ENCODE measurements around the gene PCDHGA11.
"Not testable (repeated sequence)": the region's sequence is repeated elsewhere in the genome, so short reads cannot be mapped to it uniquely, and the experiment has no call there.

Gene PCDHGA11

DNA sequence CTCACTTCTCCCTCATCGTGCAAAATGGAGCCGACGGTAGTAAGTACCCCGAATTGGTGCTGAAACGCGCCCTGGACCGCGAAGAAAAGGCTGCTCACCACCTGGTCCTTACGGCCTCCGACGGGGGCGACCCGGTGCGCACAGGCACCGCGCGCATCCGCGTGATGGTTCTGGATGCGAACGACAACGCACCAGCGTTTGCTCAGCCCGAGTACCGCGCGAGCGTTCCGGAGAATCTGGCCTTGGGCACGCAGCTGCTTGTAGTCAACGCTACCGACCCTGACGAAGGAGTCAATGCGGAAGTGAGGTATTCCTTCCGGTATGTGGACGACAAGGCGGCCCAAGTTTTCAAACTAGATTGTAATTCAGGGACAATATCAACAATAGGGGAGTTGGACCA is 10.4 kb downstream of the PCDHGA11 start:
- no peak for DNase-seq (ENCODE audit: low read depth)

DNA sequence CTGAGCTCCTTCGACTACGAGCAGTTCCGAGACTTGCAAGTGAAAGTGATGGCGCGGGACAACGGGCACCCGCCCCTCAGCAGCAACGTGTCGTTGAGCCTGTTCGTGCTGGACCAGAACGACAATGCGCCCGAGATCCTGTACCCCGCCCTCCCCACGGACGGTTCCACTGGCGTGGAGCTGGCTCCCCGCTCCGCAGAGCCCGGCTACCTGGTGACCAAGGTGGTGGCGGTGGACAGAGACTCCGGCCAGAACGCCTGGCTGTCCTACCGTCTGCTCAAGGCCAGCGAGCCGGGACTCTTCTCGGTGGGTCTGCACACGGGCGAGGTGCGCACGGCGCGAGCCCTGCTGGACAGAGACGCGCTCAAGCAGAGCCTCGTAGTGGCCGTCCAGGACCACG is 11.5 kb downstream of the PCDHGA11 start:
- not testable (repeated sequence) for DNase-seq (ENCODE audit: low read depth)

DNA sequence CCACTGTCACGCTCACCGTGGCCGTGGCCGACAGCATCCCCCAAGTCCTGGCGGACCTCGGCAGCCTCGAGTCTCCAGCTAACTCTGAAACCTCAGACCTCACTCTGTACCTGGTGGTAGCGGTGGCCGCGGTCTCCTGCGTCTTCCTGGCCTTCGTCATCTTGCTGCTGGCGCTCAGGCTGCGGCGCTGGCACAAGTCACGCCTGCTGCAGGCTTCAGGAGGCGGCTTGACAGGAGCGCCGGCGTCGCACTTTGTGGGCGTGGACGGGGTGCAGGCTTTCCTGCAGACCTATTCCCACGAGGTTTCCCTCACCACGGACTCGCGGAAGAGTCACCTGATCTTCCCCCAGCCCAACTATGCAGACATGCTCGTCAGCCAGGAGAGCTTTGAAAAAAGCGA is 11.9 kb downstream of the PCDHGA11 start:
- DNase-seq (ENCODE audit: low read depth), result not testable (repeated sequence)

DNA sequence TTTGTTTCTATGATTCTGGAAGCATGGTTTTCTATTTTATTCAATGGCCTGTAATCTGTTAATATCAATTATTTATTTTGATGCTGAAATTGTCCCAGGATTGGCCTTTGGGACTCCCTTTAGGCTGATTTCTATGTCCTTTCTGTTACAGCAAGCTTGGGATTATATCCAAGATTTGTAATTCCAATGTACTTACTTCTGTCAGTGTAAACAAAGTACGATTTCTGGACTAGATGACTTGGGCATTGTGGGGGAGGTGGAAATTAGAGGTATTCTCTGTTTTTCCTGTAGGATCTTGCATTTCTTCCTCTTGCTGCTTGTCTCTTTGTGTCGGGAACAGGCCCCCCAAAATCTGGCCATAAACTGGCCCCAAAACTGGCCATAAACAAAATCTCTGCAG is 13.2 kb downstream of the PCDHGA11 start:
- DNase-seq (ENCODE audit: low read depth), result no peak

DNA sequence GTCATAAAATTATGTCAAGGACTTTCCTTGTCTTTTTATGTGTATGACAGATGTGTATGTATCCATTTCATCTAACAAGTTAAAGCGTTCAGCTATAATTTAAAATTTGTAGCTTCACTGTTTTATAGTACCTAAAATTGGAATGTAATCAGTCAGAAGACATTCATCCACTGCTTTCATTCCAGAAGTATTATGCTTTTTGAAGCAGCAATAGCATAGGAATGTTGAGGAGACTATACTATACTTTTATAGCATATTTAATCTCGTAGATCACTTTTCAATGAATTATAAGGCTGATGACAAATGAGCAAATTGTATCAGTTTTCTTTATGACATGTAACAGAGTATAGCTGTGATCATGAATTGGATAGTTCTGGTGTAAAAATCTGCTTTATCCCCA is 16.4 kb downstream of the PCDHGA11 start:
- DNase-seq (ENCODE audit: low read depth), result no peak

DNA sequence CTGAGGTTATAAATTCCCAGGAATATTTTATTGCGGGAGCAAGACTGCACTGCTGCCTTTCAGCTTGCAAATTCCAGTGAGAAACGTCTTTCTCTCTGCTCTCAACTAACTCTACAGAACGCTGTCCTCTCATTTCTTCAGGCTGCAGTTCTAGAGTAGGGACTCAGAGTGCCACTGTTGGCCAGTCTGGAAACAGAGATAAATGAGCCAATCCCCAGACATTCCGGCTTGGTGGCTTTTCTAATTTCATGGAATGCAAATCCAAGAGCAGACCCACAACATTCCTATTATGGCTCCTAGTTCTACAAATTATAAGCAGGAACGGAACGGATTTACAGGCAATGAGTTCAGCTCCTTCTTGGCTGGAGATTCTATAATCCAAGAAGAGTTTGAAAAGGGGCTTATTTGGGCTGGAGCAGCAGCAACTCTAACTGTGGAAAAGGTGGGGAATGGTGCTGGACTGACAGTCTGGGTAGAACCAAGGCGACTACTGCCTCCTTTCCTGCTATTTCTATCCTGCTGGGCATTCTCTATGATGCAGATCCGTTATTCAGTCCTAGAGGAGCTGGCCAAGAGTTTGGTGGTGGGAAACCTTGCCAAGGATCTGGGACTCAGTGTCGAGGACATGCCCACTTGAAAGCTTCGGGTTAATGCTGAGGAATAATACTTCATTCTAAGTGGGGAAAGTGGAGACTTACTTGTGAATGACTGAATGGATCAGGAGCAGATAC is 18.7 kb downstream of the PCDHGA11 start:
- DNase-seq (ENCODE audit: low read depth), result no peak

DNA sequence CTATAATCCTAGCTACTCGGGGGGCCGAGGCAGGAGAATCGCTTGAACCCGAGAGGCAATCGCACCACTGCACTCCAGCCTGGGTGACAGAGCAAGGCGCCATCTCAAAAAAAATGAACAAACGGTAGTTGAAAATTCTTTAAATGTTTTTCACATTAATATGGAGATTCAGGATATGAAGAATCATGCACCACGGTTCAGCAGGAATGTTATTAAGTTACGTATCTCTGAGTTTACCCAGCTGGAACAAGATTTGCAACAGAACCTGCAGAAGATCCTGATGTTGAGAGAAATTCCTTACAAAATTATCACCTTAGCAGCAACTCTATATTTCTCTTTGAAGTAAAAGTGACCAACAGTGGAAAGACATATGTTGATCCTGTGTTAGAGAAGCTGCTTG is 19.5 kb downstream of the PCDHGA11 start:
- DNase-seq (ENCODE audit: low read depth), result no peak

DNA sequence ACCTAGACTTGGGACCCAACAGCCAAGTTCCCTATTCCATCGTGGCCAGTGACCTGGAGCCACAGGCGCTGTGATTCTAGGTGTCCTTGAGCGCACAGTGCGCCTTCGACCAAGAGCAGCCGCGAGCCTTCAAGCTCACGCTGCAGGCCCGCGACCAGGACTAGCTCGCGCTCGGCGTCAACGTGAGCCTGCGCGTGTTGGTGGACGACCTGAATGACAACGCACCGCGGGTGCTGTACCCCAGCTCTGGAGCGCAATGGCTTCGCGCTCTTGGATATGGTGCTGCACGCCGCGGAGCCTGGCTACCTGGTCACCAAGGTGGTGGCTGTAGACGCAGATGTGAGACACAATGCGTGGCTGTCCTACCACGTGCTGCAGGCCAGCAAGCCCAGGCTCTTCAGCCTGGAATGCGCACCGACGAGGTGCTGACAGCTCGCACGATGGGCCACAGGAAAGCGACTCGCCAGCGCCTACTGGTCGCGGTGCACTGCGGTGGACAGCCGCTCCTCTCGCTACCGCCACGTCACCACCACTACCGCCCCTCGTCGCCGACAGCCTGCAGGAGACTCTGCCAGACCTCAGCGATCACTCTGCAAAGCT is 20.8 kb downstream of the PCDHGA11 start:
- DNase-seq (ENCODE audit: low read depth), result no peak

DNA sequence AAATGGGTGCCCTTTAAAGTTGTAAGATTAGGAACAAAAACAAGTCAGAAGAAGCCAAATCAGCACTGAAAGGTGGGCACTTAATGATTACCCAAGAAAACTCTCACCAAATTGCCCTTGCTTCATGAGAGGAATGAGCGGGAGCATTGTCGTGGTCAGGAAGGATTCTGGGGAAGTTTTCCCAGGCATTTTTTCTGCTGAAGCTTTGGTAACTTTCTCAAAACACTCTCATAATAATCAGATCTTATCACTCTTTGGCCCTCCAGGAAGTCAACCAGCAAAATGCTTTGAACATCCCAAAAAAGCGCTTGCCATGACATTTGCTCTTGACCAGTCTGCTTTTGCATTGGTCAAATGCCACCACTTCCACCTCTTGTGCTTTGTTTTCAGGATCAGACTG is 44.5 kb downstream of the PCDHGA11 start:
- no peak for DNase-seq (ENCODE audit: low read depth)
